ENCODE results near the gene ATP5PO. TPM values are rescaled to one million over a fixed set of nuclear protein-coding genes. Genes with fewer than 3 reads are reported as not detected.

The ATP5PO gene
- total and polyA plus RNA-seq, 2 of the 8 experiments (the other 6 are each of a cell fraction or from before 2014, with no cell fraction given) = 251 to 267 TPM

DNA sequence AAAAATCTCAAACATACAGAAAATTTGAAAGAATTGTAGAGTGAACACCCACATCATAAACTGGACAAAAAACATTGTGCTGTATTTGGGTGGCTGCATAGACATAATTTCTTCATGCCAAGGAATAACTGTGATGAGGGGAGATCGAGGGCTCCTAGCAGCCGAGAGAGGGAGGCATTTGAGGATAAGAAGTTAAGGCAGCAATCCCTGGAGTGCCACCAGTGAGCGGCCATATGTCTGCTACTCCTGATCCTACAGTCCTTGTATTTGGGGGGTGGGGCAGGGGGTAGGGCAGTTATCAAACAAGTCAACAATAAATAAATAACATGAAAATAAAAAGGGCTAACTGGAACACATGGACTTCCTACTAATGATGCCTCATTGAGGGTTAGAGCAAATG, 54.5 kb downstream of the ATP5PO start:
- WGBS, 2 experiments (ENCODE audit: extremely low coverage in 1 of 2, insufficient coverage in 1 of 2, insufficient read length in 1 of 2, insufficient replicate concordance in 2 of 2, low coverage in 1 of 2, low lambda C conversion rate in 2 of 2, missing lambda C conversion rate in 1 of 2) = 93% methylated on average over 3 of the region's 3 CpGs; no CpG with 5 or more reads in 1 of the 2 experiments
- Histone ChIP-seq H3K23ac (ENCODE audit: insufficient read length) (no peak overlapping the region), H3K27ac (ENCODE audit: low read depth, low read length) (no peak overlapping the region), H3K36me3 (ENCODE audit: control insufficient read depth in 2 of 4, insufficient read depth in 4 of 4, low read length in 3 of 4) (no peaks in the 10 kb centered on the region), H4K91ac (replicated peaks; ENCODE audit: insufficient read length, low read length) (no peak overlapping the region), H3K18ac (ENCODE audit: extremely low read depth, low read length) (no peak overlapping the region), H3K23me2 (ENCODE audit: low read depth, low read length) (no peaks in the 10 kb centered on the region), H2BK120ac (replicated peaks; ENCODE audit: low read depth, low read length) (no peak overlapping the region), H3K9me3 (ENCODE audit: insufficient read depth in 2 of 2, low read depth in 1 of 2, low read length in 1 of 2) (no peaks in the 10 kb centered on the region), H2BK20ac (ENCODE audit: low read length) (no peak overlapping the region), H3K79me2 (ENCODE audit: control insufficient read depth in 1 of 2, insufficient read depth in 2 of 2, low read length in 2 of 2) (no peaks in the 10 kb centered on the region), H3K4me3 (ENCODE audit: extremely low read depth in 1 of 4, insufficient read depth in 2 of 4, low read depth in 3 of 4, low read length in 4 of 4) (no peak overlapping the region), H3K4me2 (ENCODE audit: insufficient read depth in 1 of 2, low read depth in 2 of 2, low read length in 2 of 2) (no peak overlapping the region), H2AK5ac (ENCODE audit: low read depth, low read length) (no peak overlapping the region), H3K14ac (ENCODE audit: insufficient read length) (no peak overlapping the region), H3K4ac (replicated peaks; ENCODE audit: insufficient read length, low read depth, low read length) (no peak overlapping the region), H2BK12ac (ENCODE audit: low read depth, low read length) (no peak overlapping the region), H3K79me1 (ENCODE audit: low read depth, low read length) (no peaks in the 10 kb centered on the region), H4K5ac (ENCODE audit: insufficient read length, low read depth, low read length) (no peak overlapping the region), H2BK15ac (ENCODE audit: low read length) (no peak overlapping the region), H2BK5ac (ENCODE audit: low read depth, low read length) (no peak overlapping the region), H4K20me1 (replicated peaks in 1 of 2; ENCODE audit: control insufficient read depth in 1 of 2, insufficient read depth in 2 of 2, low read length in 2 of 2) (no peaks in the 10 kb centered on the region), H3K27me3 (replicated peaks in 1 of 4; ENCODE audit: control insufficient read depth in 3 of 4, extremely low read depth in 1 of 4, insufficient read depth in 3 of 4, low read length in 3 of 4) (no peaks in the 10 kb centered on the region; a peak in 1 of 7 replicates), H2AFZ (ENCODE audit: low read length) (no peak overlapping the region), H3K56ac (replicated peaks; ENCODE audit: insufficient read length, low read depth, low read length) (no peak overlapping the region), H3K4me1 (replicated peaks in 1 of 4; ENCODE audit: control insufficient read depth in 3 of 4, insufficient read depth in 4 of 4, low read length in 3 of 4) (peaks cover 0 to 16% (median 13%) of the 10 kb centered on the region in 4 experiments; a peak in 5 of 7 replicates), H3K9ac (replicated peaks in 1 of 4; ENCODE audit: extremely low read depth in 1 of 4, low read depth in 3 of 4, low read length in 3 of 4) (no peak overlapping the region), H4K8ac (ENCODE audit: extremely low read depth, insufficient read depth, low read length) (no peak overlapping the region)
- ChIA-PET POLR2A (ENCODE audit: partially characterized antibody) (no interaction called here), CTCF (ENCODE audit: partially characterized antibody) (interaction anchor here (1.2 to 1.8 kb wide), 2 partner anchors 19 to 31 kb away, joined by 3 to 6 read pairs; no protein-coding TSS in a partner anchor)
- no peak for FAIRE-seq
- no peak for DNase-seq (ENCODE audit: low read depth in 1 of 2, low spot score in 2 of 2)
- TF ChIP-seq EP300 (IDR thresholded peaks at IDR 0.05; ENCODE audit: borderline replicate concordance in 1 of 2, low read depth in 2 of 2, low read length in 2 of 2) = no peak
